ENCODE measurements around the gene CEP63. TPM values are rescaled to one million over a fixed set of nuclear protein-coding genes. Genes with fewer than 3 reads are reported as not detected.

The CEP63 gene
- total RNA-seq, 1 experiment from 2014 or later, result 10.7 TPM

- Histone ChIP-seq H3K4me1 (ENCODE audit: low read length) (peaks cover 25% of the 10 kb centered on the region), H3K4me3 (ENCODE audit: low read length) (peak overlapping the region; percentile 9; the same call in 1 of the 2 replicates), H4K20me1 (ENCODE audit: insufficient read depth, low read depth, low read length) (no peaks in the 10 kb centered on the region), H3K79me2 (ENCODE audit: low read length) (peaks cover 53% of the 10 kb centered on the region), H3K9ac (ENCODE audit: low read length) (0 out of 2 replicates have a peak overlapping the region, but pooled peaks have one; percentile 1), H2AFZ (ENCODE audit: low read length) (no peak overlapping the region), H3K27me3 (ENCODE audit: low read length) (no peaks in the 10 kb centered on the region), H3K9me2 (replicated peaks; ENCODE audit: insufficient read depth, low read length) (no peaks in the 10 kb centered on the region), H3K27ac (ENCODE audit: low read length) (no peak overlapping the region), H3K4me2 (ENCODE audit: low read depth, low read length, poor library complexity, severe bottlenecking) (peak overlapping the region; percentile 78), H3K36me3 (ENCODE audit: insufficient read depth, low read length) (peaks cover 36% of the 10 kb centered on the region; the same call in 1 of the 2 replicates), H3K9me3 (ENCODE audit: low read length) (no peaks in the 10 kb centered on the region)
- no peak for DNase-seq
These were observed 2.5 kb upstream of the CEP63 start for GRCh38 chr3:134483195-134483900.

DNA sequence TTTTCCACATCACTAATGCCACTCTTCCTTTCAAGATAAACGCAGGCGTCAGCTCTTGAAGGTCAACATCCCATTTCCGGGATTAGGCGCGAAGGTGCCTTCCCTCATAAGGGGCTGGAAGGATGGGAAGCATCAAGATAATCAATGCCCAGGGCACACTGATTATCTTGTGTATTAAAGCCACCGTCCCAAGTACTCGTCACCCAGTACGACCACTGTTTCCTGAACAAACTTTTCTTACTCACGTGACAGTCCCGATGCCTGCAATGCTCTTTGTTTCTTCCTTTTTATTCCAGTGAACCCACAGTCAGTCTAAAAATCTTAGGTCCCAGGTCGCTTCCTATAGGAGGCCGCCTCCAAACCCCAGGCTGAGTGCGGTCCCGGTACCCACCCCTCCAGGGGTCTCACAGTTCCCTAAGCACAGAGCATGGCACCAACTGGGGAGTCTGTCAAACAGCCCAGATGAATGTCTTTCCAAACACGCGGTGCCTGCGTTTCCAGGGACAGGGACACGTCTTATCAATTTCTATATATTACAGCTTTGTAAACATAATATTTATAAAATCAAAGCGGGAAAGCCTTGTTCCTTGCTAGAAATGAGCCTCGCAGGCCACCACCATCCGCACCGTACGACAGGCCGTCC lies 661 bp upstream of the CEP63 start:
- Histone ChIP-seq H3K36me3 (ENCODE audit: insufficient read depth, low read length) (peaks cover 21% of the 10 kb centered on the region; the same call in 1 of the 2 replicates), H4K20me1 (ENCODE audit: insufficient read depth, low read depth, low read length) (no peaks in the 10 kb centered on the region), H3K9me3 (ENCODE audit: low read length) (no peaks in the 10 kb centered on the region), H3K27me3 (ENCODE audit: low read length) (no peaks in the 10 kb centered on the region), H3K27ac (ENCODE audit: low read length) (peak overlapping the region; percentile 53), H3K9ac (ENCODE audit: low read length) (peak overlapping the region; percentile 86), H3K79me2 (ENCODE audit: low read length) (peaks cover 68% of the 10 kb centered on the region), H3K4me1 (ENCODE audit: low read length) (peaks cover 25% of the 10 kb centered on the region), H3K4me3 (ENCODE audit: low read length) (peak overlapping the region; percentile 80), H2AFZ (ENCODE audit: low read length) (peak overlapping the region; percentile 15; the same call in 1 of the 2 replicates), H3K4me2 (ENCODE audit: low read depth, low read length, poor library complexity, severe bottlenecking) (peak overlapping the region; percentile 78), H3K9me2 (replicated peaks; ENCODE audit: insufficient read depth, low read length) (no peaks in the 10 kb centered on the region)
- DNase-seq, result peak; percentile 63

- H3K9ac ChIP-seq (ENCODE audit: low read length), result peak overlapping the region; percentile 86
- peaks cover 82% of the 10 kb centered on the region for H3K79me2 ChIP-seq (ENCODE audit: low read length)
- DNase-seq, result peak; percentile 71
- no peaks in the 10 kb centered on the region for H4K20me1 ChIP-seq (ENCODE audit: insufficient read depth, low read depth, low read length)
- no peaks in the 10 kb centered on the region for H3K9me3 ChIP-seq (ENCODE audit: low read length)
- peaks cover 25% of the 10 kb centered on the region for H3K4me1 ChIP-seq (ENCODE audit: low read length)
- peak overlapping the region; percentile 90 for H3K4me2 ChIP-seq (ENCODE audit: low read depth, low read length, poor library complexity, severe bottlenecking)
- H3K27me3 ChIP-seq (ENCODE audit: low read length), result no peaks in the 10 kb centered on the region
- no peaks in the 10 kb centered on the region for H3K9me2 ChIP-seq (replicated peaks; ENCODE audit: insufficient read depth, low read length)
- peak overlapping the region; percentile 78 for H3K27ac ChIP-seq (ENCODE audit: low read length)
- H3K36me3 ChIP-seq (ENCODE audit: insufficient read depth, low read length), result peaks cover 11% of the 10 kb centered on the region; the same call in 1 of the 2 replicates
- H2AFZ ChIP-seq (ENCODE audit: low read length), result peak overlapping the region; percentile 15; the same call in 1 of the 2 replicates
- H3K4me3 ChIP-seq (ENCODE audit: low read length), result peak overlapping the region; percentile 80
These were observed 752 bp downstream of the CEP63 start for GRCh38 chr3:134486577-134487041.

GRCh38 chr3:134487406-134487805 lies 1.5 kb downstream of the CEP63 start:
- peak overlapping the region; percentile 78 for H3K27ac ChIP-seq (ENCODE audit: low read length)
- H3K4me2 ChIP-seq (ENCODE audit: low read depth, low read length, poor library complexity, severe bottlenecking), result peak overlapping the region; percentile 90
- peaks cover 28% of the 10 kb centered on the region for H3K4me1 ChIP-seq (ENCODE audit: low read length)
- peak overlapping the region; percentile 86 for H3K9ac ChIP-seq (ENCODE audit: low read length)
- peak; percentile 77 for DNase-seq
- no peaks in the 10 kb centered on the region for H3K27me3 ChIP-seq (ENCODE audit: low read length)
- H3K9me3 ChIP-seq (ENCODE audit: low read length), result no peaks in the 10 kb centered on the region
- H3K36me3 ChIP-seq (ENCODE audit: insufficient read depth, low read length), result peaks cover 5% of the 10 kb centered on the region; the same call in 1 of the 2 replicates
- H3K4me3 ChIP-seq (ENCODE audit: low read length), result peak overlapping the region; percentile 80
- peaks cover 87% of the 10 kb centered on the region for H3K79me2 ChIP-seq (ENCODE audit: low read length)
- H4K20me1 ChIP-seq (ENCODE audit: insufficient read depth, low read depth, low read length), result no peaks in the 10 kb centered on the region
- H3K9me2 ChIP-seq (replicated peaks; ENCODE audit: insufficient read depth, low read length), result no peaks in the 10 kb centered on the region
- H2AFZ ChIP-seq (ENCODE audit: low read length), result no peak overlapping the region

DNA sequence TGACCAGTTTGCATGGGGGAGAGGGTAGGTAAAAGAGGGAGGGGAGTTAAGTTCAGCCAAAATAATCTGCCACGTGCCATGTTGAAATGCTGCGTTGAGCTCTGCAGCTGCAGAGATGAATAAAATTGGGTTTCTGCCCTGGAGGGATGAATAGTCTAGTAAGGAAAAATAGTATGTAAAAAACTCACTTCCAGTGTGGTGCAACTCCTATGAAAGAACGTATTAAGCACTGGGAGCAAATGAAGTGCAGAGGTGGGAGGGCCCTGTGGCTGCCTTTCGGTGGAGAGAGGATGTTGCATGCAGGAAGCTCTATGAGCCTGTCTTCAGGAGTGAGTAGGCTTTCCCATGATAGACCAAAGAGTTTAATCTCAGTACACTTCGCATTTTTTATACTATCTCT lies 8.6 kb downstream of the CEP63 start:
- Histone ChIP-seq H3K9me3 (ENCODE audit: low read length) (no peaks in the 10 kb centered on the region), H2AFZ (ENCODE audit: low read length) (no peak overlapping the region), H3K27me3 (ENCODE audit: low read length) (no peaks in the 10 kb centered on the region), H3K9me2 (replicated peaks; ENCODE audit: insufficient read depth, low read length) (no peaks in the 10 kb centered on the region), H3K9ac (ENCODE audit: low read length) (no peak overlapping the region), H3K4me1 (ENCODE audit: low read length) (peaks cover 6% of the 10 kb centered on the region), H3K4me2 (ENCODE audit: low read depth, low read length, poor library complexity, severe bottlenecking) (no peak overlapping the region), H4K20me1 (ENCODE audit: insufficient read depth, low read depth, low read length) (no peaks in the 10 kb centered on the region), H3K79me2 (ENCODE audit: low read length) (peaks cover 95% of the 10 kb centered on the region), H3K27ac (ENCODE audit: low read length) (no peak overlapping the region), H3K36me3 (ENCODE audit: insufficient read depth, low read length) (0 out of 2 replicates have a peak, but pooled peaks cover 7% of the 10 kb centered on the region), H3K4me3 (ENCODE audit: low read length) (no peak overlapping the region)
- no peak for DNase-seq

- Histone ChIP-seq H3K79me2 (ENCODE audit: low read length) (peaks cover 94% of the 10 kb centered on the region), H3K9me3 (ENCODE audit: low read length) (no peaks in the 10 kb centered on the region), H3K9ac (ENCODE audit: low read length) (no peak overlapping the region), H4K20me1 (ENCODE audit: insufficient read depth, low read depth, low read length) (no peaks in the 10 kb centered on the region), H3K27me3 (ENCODE audit: low read length) (no peaks in the 10 kb centered on the region), H3K4me2 (ENCODE audit: low read depth, low read length, poor library complexity, severe bottlenecking) (no peak overlapping the region), H3K4me3 (ENCODE audit: low read length) (no peak overlapping the region), H3K9me2 (replicated peaks; ENCODE audit: insufficient read depth, low read length) (no peaks in the 10 kb centered on the region), H2AFZ (ENCODE audit: low read length) (no peak overlapping the region), H3K27ac (ENCODE audit: low read length) (no peak overlapping the region), H3K36me3 (ENCODE audit: insufficient read depth, low read length) (peaks cover 16% of the 10 kb centered on the region; the same call in 1 of the 2 replicates), H3K4me1 (ENCODE audit: low read length) (peaks cover 6% of the 10 kb centered on the region)
- no peak for DNase-seq
These were observed 10.1 kb downstream of the CEP63 start for GRCh38 chr3:134495980-134496379.

- no peak overlapping the region for H3K27ac ChIP-seq (ENCODE audit: low read length)
- no peak overlapping the region for H2AFZ ChIP-seq (ENCODE audit: low read length)
- DNase-seq, result no peak
- H3K36me3 ChIP-seq (ENCODE audit: insufficient read depth, low read length), result peaks cover 19% of the 10 kb centered on the region; the same call in 1 of the 2 replicates
- H4K20me1 ChIP-seq (ENCODE audit: insufficient read depth, low read depth, low read length), result no peaks in the 10 kb centered on the region
- H3K9me3 ChIP-seq (ENCODE audit: low read length), result no peaks in the 10 kb centered on the region
- H3K4me3 ChIP-seq (ENCODE audit: low read length), result no peak overlapping the region
- peaks cover 94% of the 10 kb centered on the region for H3K79me2 ChIP-seq (ENCODE audit: low read length)
- peaks cover 6% of the 10 kb centered on the region for H3K4me1 ChIP-seq (ENCODE audit: low read length)
- H3K4me2 ChIP-seq (ENCODE audit: low read depth, low read length, poor library complexity, severe bottlenecking), result no peak overlapping the region
- H3K27me3 ChIP-seq (ENCODE audit: low read length), result no peaks in the 10 kb centered on the region
- H3K9ac ChIP-seq (ENCODE audit: low read length), result no peak overlapping the region
- no peaks in the 10 kb centered on the region for H3K9me2 ChIP-seq (replicated peaks; ENCODE audit: insufficient read depth, low read length)
These were observed 10.7 kb downstream of the CEP63 start for GRCh38 chr3:134496471-134497071.

DNA sequence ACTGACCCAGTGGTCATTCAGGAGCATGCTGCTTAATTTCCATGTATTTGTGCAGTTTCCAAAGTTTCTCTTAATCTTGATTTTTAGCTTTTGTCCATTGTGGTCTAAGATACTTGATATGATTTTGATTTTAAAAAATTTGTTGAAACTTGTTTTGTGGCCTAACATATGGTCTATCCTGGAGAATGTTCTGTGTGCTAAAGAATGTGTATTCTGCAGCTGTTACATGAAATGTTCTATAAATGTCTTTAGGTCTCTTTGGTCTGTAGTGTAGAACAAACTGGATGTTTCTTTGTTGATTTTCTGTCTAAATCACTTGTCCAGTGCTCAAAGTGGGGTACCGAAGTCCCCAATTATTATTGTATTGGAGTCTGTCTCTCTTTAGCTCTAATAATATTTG lies 17.4 kb downstream of the CEP63 start:
- no peak overlapping the region for H3K4me3 ChIP-seq (ENCODE audit: low read length)
- no peaks in the 10 kb centered on the region for H4K20me1 ChIP-seq (ENCODE audit: insufficient read depth, low read depth, low read length)
- no peaks in the 10 kb centered on the region for H3K27me3 ChIP-seq (ENCODE audit: low read length)
- DNase-seq, result no peak
- H2AFZ ChIP-seq (ENCODE audit: low read length), result no peak overlapping the region
- no peak overlapping the region for H3K27ac ChIP-seq (ENCODE audit: low read length)
- H3K4me1 ChIP-seq (ENCODE audit: low read length), result no peaks in the 10 kb centered on the region
- H3K4me2 ChIP-seq (ENCODE audit: low read depth, low read length, poor library complexity, severe bottlenecking), result no peak overlapping the region
- no peaks in the 10 kb centered on the region for H3K9me2 ChIP-seq (replicated peaks; ENCODE audit: insufficient read depth, low read length)
- peaks cover 90% of the 10 kb centered on the region for H3K79me2 ChIP-seq (ENCODE audit: low read length)
- H3K36me3 ChIP-seq (ENCODE audit: insufficient read depth, low read length), result peaks cover 47% of the 10 kb centered on the region
- peaks cover 6% of the 10 kb centered on the region; the same call in 1 of the 2 replicates for H3K9me3 ChIP-seq (ENCODE audit: low read length)
- no peak overlapping the region for H3K9ac ChIP-seq (ENCODE audit: low read length)
